MM.1S (cell line): ENCODE results near the gene DPPA5.

Experiments used
- DNase-seq: peaks from one replicate; pipeline ENCODE4 v3.0.0-alpha.2; 2015
- H2AFZ ChIP-seq: fragments of 300-600 bp; sonication (generic); 2 replicates; pipeline ENCODE4 v1.6.0; 2016; ENCODE audit warnings: antibody characterized with exemption, low read length
- H3F3A ChIP-seq: fragments of 300-600 bp; sonication (generic); 2 replicates; pipeline ENCODE4 v1.6.1; 2016; ENCODE audit warnings: mild to moderate bottlenecking, antibody characterized with exemption, low read length, moderate library complexity, mixed read lengths; ENCODE audit not compliant: insufficient read depth
- H3K27ac ChIP-seq: fragments of 300-600 bp; sonication (generic); 2 replicates; pipeline ENCODE4 v1.5.1; 2016; ENCODE audit warnings: mild to moderate bottlenecking, low read length
- H3K27me3 ChIP-seq: fragments of 300-600 bp; sonication (generic); replicated peaks from 2 replicates; pipeline ENCODE4 v1.6.0; 2016; ENCODE audit warnings: low read length; ENCODE audit not compliant: insufficient read depth
- H3K36me3 ChIP-seq: fragments of 300-600 bp; sonication (generic); replicated peaks from 2 replicates; pipeline ENCODE4 v1.6.1; 2016; ENCODE audit warnings: mild to moderate bottlenecking, low read length, mixed read lengths; ENCODE audit not compliant: insufficient read depth
- H3K4me1 ChIP-seq: fragments of 300-600 bp; sonication (generic); 2 replicates; pipeline ENCODE4 v1.6.1; 2016; ENCODE audit warnings: low read length, mixed read lengths
- H3K4me2 ChIP-seq: fragments of 300-600 bp; sonication (generic); 2 replicates; pipeline ENCODE4 v1.6.0; 2016; ENCODE audit warnings: low read depth, low read length
- H3K4me3 ChIP-seq: fragments of 300-600 bp; sonication (generic); 2 replicates; pipeline ENCODE4 v1.5.1; 2016; ENCODE audit warnings: low read length, mixed read lengths
- H3K79me2 ChIP-seq: fragments of 300-600 bp; sonication (generic); 2 replicates; pipeline ENCODE4 v1.6.1; 2016; ENCODE audit warnings: mixed run types, low read length, mixed read lengths
- H3K9ac ChIP-seq: fragments of 300-600 bp; sonication (generic); 2 replicates; pipeline ENCODE4 v1.6.1; 2016; ENCODE audit warnings: low read length, mixed read lengths
- H3K9me2 ChIP-seq: fragments of 300-600 bp; sonication (generic); replicated peaks from 2 replicates; pipeline ENCODE4 v1.6.1; 2016; ENCODE audit warnings: mild to moderate bottlenecking, low read length, mixed read lengths; ENCODE audit not compliant: insufficient read depth
- H3K9me3 ChIP-seq: fragments of 300-600 bp; sonication (generic); replicated peaks from 2 replicates; pipeline ENCODE4 v1.6.1; 2016; ENCODE audit warnings: mild to moderate bottlenecking, low read length, mixed read lengths; ENCODE audit not compliant: insufficient read depth
- H4K20me1 ChIP-seq: fragments of 300-600 bp; sonication (generic); 2 replicates; pipeline ENCODE4 v1.6.1; 2016; ENCODE audit warnings: mild to moderate bottlenecking, low read length, moderate library complexity, mixed read lengths; ENCODE audit not compliant: insufficient read depth
- EZH2 ChIP-seq: fragments of 300-600 bp; sonication (generic); optimal IDR thresholded peaks from 2 replicates; pipeline ENCODE3; 2017; ENCODE audit warnings: low read depth, mild to moderate bottlenecking, antibody characterized with exemption, low read length, mixed read lengths
- EZH2phosphoT487 ChIP-seq: fragments of 300-600 bp; sonication (generic); IDR thresholded peaks from 2 replicates; pipeline ENCODE4 v1.6.1; 2018; ENCODE audit warnings: antibody characterized with exemption, low read length
- TF ChIP-seq, protein P1 (sequence below): fragments of 300-600 bp; sonication (generic); IDR thresholded peaks from 2 replicates; pipeline ENCODE4 v1.5.1; 2016; ENCODE audit warnings: antibody characterized with exemption, low read length, mixed read lengths

Gene DPPA5

GRCh38 chr6:73340048-73340447 lies 14.0 kb downstream of the DPPA5 start:
- H4K20me1 ChIP-seq, result no peaks in the 10 kb centered on the region
- no peaks in the 10 kb centered on the region for H3K4me1 ChIP-seq
- no peaks in the 10 kb centered on the region for H3K27me3 ChIP-seq
- H3K36me3 ChIP-seq, result no peaks in the 10 kb centered on the region
- TF ChIP-seq, protein P1, sequence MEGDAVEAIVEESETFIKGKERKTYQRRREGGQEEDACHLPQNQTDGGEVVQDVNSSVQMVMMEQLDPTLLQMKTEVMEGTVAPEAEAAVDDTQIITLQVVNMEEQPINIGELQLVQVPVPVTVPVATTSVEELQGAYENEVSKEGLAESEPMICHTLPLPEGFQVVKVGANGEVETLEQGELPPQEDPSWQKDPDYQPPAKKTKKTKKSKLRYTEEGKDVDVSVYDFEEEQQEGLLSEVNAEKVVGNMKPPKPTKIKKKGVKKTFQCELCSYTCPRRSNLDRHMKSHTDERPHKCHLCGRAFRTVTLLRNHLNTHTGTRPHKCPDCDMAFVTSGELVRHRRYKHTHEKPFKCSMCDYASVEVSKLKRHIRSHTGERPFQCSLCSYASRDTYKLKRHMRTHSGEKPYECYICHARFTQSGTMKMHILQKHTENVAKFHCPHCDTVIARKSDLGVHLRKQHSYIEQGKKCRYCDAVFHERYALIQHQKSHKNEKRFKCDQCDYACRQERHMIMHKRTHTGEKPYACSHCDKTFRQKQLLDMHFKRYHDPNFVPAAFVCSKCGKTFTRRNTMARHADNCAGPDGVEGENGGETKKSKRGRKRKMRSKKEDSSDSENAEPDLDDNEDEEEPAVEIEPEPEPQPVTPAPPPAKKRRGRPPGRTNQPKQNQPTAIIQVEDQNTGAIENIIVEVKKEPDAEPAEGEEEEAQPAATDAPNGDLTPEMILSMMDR, result no peak
- TF ChIP-seq EZH2phosphoT487, result no peak
- no peak for TF ChIP-seq EZH2
- no peak for DNase-seq
- H3K4me2 ChIP-seq, result no peak overlapping the region
- no peak overlapping the region for H3K9ac ChIP-seq
- H2AFZ ChIP-seq, result no peak overlapping the region
- H3K9me3 ChIP-seq, result no peaks in the 10 kb centered on the region
- H3K27ac ChIP-seq, result no peak overlapping the region
- H3K9me2 ChIP-seq, result no peaks in the 10 kb centered on the region
- H3K79me2 ChIP-seq, result no peaks in the 10 kb centered on the region
- no peaks in the 10 kb centered on the region for H3F3A ChIP-seq
- no peak overlapping the region for H3K4me3 ChIP-seq

DNA sequence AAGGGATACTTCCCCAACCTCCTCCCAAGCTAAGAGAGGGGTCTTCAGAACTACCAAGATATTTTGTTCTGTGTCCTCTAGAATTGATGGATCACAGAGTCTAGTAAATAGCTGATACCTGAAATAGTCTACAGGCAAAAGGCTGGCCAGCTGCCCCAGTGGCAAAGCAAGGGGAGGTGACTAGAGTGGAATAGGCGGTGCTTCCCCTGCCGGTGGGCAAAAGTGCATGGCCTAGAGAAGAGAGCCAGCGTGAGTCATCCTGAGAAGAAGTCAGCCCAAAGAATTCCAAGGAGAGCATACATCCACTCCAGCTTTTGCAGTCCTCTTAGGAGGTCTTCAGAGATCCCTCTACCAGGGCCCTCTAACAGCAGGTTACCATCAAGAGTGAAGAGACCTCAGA lies 14.7 kb downstream of the DPPA5 start:
- Histone ChIP-seq H3K27ac (no peak overlapping the region), H3K9me2 (no peaks in the 10 kb centered on the region), H3K9me3 (no peaks in the 10 kb centered on the region), H3K36me3 (no peaks in the 10 kb centered on the region), H3K4me2 (no peak overlapping the region), H3K27me3 (no peaks in the 10 kb centered on the region), H3K4me1 (no peaks in the 10 kb centered on the region), H3F3A (no peaks in the 10 kb centered on the region), H3K79me2 (no peaks in the 10 kb centered on the region), H4K20me1 (no peaks in the 10 kb centered on the region), H2AFZ (no peak overlapping the region), H3K4me3 (no peak overlapping the region), H3K9ac (no peak overlapping the region)
- no peak for TF ChIP-seq EZH2phosphoT487
- TF ChIP-seq EZH2, result no peak
- TF ChIP-seq, protein P1, result no peak
- no peak for DNase-seq

- Histone ChIP-seq H2AFZ (peak overlapping the region; percentile 41; the same call in 1 of the 2 replicates), H3K4me2 (peak overlapping the region; percentile 8; the same call in 1 of the 2 replicates), H3F3A (no peaks in the 10 kb centered on the region), H3K9ac (no peak overlapping the region), H4K20me1 (no peaks in the 10 kb centered on the region), H3K4me1 (no peaks in the 10 kb centered on the region), H3K9me2 (no peaks in the 10 kb centered on the region), H3K27ac (no peak overlapping the region), H3K9me3 (no peaks in the 10 kb centered on the region), H3K4me3 (no peak overlapping the region), H3K27me3 (no peaks in the 10 kb centered on the region), H3K36me3 (no peaks in the 10 kb centered on the region), H3K79me2 (no peaks in the 10 kb centered on the region)
- no peak for DNase-seq
- TF ChIP-seq EZH2phosphoT487, result no peak
- no peak for TF ChIP-seq EZH2
- TF ChIP-seq, protein P1, result no peak
Observed at GRCh38 chr6:73329201-73329600, 24.9 kb downstream of the DPPA5 start.
